Tibial nerve (tissue), 4 donors: ENCODE data around the gene MINDY2. TPM values are rescaled to one million over a fixed set of nuclear protein-coding genes. Genes with fewer than 3 reads are reported as not detected.
A peak's percentile ranks its signal among the peaks of the same experiment; 100 is the strongest.

Experiments used
- DNase-seq, 2 donors: peaks; one replicate each; pipeline ENCODE4 v3.0.0-alpha.2; 2019; ENCODE audit warnings: low spot score in 2 of 2
- H3K27ac ChIP-seq, 4 donors: fragments of 200-600 bp; sonication (generic) in 3 of 4; one replicate each; pipeline ENCODE4 v1.5.1; 2017 to 2019; ENCODE audit warnings: mild to moderate bottlenecking in 1 of 4
- H3K27me3 ChIP-seq, 2 donors: fragments of 200-600 bp; sonication (generic) in 1 of 2; one replicate each; pipeline versions ENCODE4 v1.5.1 to v1.6.0; 2017 to 2019
- H3K36me3 ChIP-seq, 3 donors: fragments of 200-600 bp; sonication (generic); one replicate each; pipeline ENCODE4 v1.5.1; 2018 to 2019
- H3K4me1 ChIP-seq, 4 donors: fragments of 200-600 bp; sonication (generic) in 3 of 4; one replicate each; pipeline ENCODE4 v1.5.1; 2017 to 2019
- H3K4me3 ChIP-seq, 4 donors: fragments of 200-600 bp; sonication (generic) in 3 of 4; one replicate each; pipeline ENCODE4 v1.5.1; 2017 to 2019; ENCODE audit warnings: mild to moderate bottlenecking in 1 of 4, moderate library complexity in 1 of 4
- H3K9me3 ChIP-seq, 4 donors: fragments of 200-600 bp; sonication (generic) in 3 of 4; one replicate each; pipeline ENCODE4 v1.5.1; 2017 to 2019
- EP300 ChIP-seq, 2 donors: sonication (generic); formaldehyde crosslinking; IDR thresholded peaks; one replicate each; pipeline ENCODE4 v1.6.1; 2017; ENCODE audit warnings: antibody characterized with exemption in 2 of 2, mild to moderate bottlenecking in 1 of 2
- POLR2A ChIP-seq, 2 donors: fragments of 450-650 bp; IDR thresholded peaks; one replicate each; pipeline ENCODE4 v1.6.1; 2017; ENCODE audit warnings: antibody characterized with exemption in 2 of 2, mild to moderate bottlenecking in 2 of 2, moderate library complexity in 2 of 2
- WGBS, 2 donors: methylation state at CpG; one replicate each; pipeline ENCODE4 v1.1.5; 2018; 5-methylcytosine and 5-hydroxymethylcytosine counted together
- total RNA-seq, 4 donors: library from RNA; depleted of rRNA; stranded (reverse); fragments of >200 nt; gene quantifications; one replicate each; pipeline ENCODE4 v1.1.0, GENCODE V29; 2016
- TF ChIP-seq, protein P1 (sequence below), 5 experiments: fragments of 200-600 bp in 3 of 5; fragments of 450-650 bp in 2 of 5; sonication (generic) in 3 of 5; IDR thresholded peaks; one replicate each; pipeline ENCODE4 v1.5.1; 2016 to 2019; ENCODE audit warnings: antibody characterized with exemption in 5 of 5, mild to moderate bottlenecking in 3 of 5, moderate library complexity in 2 of 5

Gene MINDY2
- total RNA-seq, 4 donors from 2014 or later = 26.1 to 47.4 (median 39.9) TPM

DNA sequence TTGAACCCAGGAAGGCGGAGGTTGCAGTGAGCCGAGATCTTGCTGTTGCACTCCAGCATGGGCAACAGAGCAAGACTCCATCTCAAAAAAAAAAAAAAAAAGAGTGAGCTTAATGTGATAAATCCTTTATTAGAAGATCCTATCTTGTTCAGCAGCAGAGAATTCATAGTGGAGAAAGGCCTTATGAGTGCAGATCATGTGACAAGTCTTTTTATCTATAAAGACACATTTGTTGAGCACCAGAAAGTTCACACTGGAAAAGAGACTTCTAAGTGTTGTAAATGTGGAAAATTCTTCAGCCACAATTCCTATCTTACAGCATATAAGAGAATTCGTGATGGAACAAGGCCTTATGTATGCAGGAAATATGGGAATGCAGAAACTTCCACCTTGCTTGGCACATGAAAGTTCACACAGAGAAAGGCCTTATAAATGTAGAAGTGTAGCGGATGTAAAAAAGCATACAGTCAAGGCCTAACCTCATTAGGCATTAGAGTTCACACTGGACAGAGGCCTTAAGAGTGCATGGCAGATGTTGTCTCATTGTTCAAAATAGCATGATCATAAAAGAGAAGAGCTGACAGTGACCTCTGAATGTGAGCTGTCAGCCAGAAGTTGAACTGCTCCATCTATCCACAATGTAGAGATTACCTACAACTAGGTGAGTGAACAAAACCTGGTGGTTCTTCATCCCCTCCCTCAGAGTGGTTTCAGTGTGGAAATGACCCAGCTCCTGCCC lies 38.3 kb upstream of the MINDY2 start:
- H3K27me3 ChIP-seq = no peaks in the 10 kb centered on the region
- peaks cover 0 to 7% (median 0%) of the 10 kb centered on the region in 3 donors for H3K36me3 ChIP-seq
- no peak overlapping the region for H3K4me3 ChIP-seq
- DNase-seq = no peak
- H3K4me1 ChIP-seq = peaks cover 0 to 59% (median 12%) of the 10 kb centered on the region in 4 donors
- H3K9me3 ChIP-seq = no peaks in the 10 kb centered on the region
- H3K27ac ChIP-seq = peak overlapping the region in 1 of 4 donors; percentile 72
- no peak for TF ChIP-seq POLR2A (IDR thresholded peaks at IDR 0.05)
- 88 to 91% methylated on average over 4 of the region's 4 CpGs for WGBS, 2 donors

DNA sequence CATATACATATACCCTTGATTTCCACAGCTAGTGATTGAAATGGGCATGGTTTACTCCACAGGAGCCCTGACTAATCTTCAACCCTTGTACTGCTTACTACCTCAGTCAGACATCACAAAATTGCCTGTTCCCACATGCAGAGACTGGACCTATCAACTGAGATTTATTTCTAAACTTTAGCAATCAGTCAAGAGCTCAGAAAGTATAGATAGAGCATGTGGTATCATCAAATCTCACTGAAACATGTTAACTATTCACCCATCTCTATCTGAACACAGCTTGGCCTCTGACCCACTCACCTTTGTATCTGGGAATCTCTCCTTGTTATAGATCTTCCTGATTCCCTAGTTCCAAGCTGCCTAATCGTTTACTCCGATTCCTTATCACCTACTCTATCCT lies 36.2 kb upstream of the MINDY2 start:
- no peak overlapping the region for H3K4me3 ChIP-seq
- TF ChIP-seq, protein P1, sequence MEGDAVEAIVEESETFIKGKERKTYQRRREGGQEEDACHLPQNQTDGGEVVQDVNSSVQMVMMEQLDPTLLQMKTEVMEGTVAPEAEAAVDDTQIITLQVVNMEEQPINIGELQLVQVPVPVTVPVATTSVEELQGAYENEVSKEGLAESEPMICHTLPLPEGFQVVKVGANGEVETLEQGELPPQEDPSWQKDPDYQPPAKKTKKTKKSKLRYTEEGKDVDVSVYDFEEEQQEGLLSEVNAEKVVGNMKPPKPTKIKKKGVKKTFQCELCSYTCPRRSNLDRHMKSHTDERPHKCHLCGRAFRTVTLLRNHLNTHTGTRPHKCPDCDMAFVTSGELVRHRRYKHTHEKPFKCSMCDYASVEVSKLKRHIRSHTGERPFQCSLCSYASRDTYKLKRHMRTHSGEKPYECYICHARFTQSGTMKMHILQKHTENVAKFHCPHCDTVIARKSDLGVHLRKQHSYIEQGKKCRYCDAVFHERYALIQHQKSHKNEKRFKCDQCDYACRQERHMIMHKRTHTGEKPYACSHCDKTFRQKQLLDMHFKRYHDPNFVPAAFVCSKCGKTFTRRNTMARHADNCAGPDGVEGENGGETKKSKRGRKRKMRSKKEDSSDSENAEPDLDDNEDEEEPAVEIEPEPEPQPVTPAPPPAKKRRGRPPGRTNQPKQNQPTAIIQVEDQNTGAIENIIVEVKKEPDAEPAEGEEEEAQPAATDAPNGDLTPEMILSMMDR (IDR thresholded peaks at IDR 0.05) = no peak
- TF ChIP-seq EP300 (IDR thresholded peaks at IDR 0.05) = no peak
- no peak for TF ChIP-seq POLR2A (IDR thresholded peaks at IDR 0.05)
- H3K9me3 ChIP-seq = no peaks in the 10 kb centered on the region
- no peaks in the 10 kb centered on the region for H3K27me3 ChIP-seq
- no peaks in the 10 kb centered on the region for H3K36me3 ChIP-seq
- 74 to 83% methylated on average over 2 of the region's 2 CpGs for WGBS, 2 donors
- peaks cover 0 to 75% (median 16%) of the 10 kb centered on the region in 4 donors for H3K4me1 ChIP-seq
- DNase-seq = no peak
- no peak overlapping the region for H3K27ac ChIP-seq

DNA sequence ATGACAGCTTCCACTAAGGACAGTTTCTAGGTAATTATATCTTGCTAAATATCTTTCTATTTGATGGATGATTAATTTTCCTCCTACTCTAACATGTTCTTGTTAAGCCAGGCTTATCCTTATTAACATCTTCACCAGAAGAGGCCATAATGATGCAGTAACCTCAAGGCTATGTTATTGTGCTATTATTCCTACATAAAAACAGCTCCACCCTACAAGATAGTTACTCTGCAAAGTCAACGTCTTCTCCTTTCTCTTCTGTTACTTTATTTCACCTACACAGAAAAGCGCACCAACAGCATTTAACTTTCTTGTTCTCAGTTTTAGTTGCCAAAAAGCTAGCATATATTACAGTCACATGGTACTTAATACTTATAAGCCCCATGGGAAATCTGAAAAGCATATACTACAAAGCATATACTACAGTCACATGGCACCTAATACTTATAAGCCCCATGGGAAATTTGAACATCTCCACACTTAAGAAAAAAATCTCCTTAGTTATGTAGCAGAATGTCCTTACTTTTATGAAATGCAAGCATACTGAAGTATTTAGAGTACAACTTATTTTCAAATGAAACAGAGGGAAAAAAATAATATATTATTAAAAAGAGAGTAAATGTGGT lies 35.0 kb upstream of the MINDY2 start:
- Histone ChIP-seq H3K27me3 (no peaks in the 10 kb centered on the region), H3K36me3 (no peaks in the 10 kb centered on the region), H3K9me3 (no peaks in the 10 kb centered on the region), H3K4me1 (peaks cover 0 to 83% (median 14%) of the 10 kb centered on the region in 4 donors), H3K4me3 (no peak overlapping the region), H3K27ac (no peak overlapping the region)
- TF ChIP-seq EP300 (IDR thresholded peaks at IDR 0.05) = no peak
- TF ChIP-seq, protein P1 (IDR thresholded peaks at IDR 0.05) = no peak
- TF ChIP-seq POLR2A (IDR thresholded peaks at IDR 0.05) = no peak
- DNase-seq = no peak
- WGBS, 2 donors = 65 to 73% methylated on average over 2 of the region's 2 CpGs

DNA sequence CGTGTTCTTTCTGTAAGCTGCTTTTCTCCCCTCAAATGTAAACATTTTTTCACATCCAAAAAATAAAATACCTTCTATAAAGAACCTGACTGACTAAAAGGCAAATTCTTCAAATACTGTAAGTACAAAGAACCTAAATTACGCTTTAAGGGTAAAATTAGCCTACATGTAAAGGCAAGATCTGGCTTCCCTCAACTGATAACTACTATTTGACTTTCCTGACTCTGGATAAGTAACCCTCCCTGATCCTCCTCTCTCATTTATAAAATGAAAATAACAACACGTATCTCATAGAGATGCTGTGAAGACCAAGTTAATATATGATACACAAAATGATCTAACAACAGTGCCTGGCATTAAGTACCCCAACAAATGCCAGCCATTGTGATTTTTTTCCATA lies 33.8 kb upstream of the MINDY2 start:
- TF ChIP-seq POLR2A (IDR thresholded peaks at IDR 0.05) (no peak), EP300 (IDR thresholded peaks at IDR 0.05) (no peak)
- TF ChIP-seq, protein P1 (IDR thresholded peaks at IDR 0.05) = no peak
- no peak overlapping the region for H3K4me3 ChIP-seq
- peaks cover 0 to 83% (median 14%) of the 10 kb centered on the region in 4 donors for H3K4me1 ChIP-seq
- no peaks in the 10 kb centered on the region for H3K9me3 ChIP-seq
- 90 to 93% methylated on average over 3 of the region's 3 CpGs for WGBS, 2 donors
- H3K27ac ChIP-seq = peak overlapping the region in 1 of 4 donors; percentile 46
- H3K27me3 ChIP-seq = no peaks in the 10 kb centered on the region
- no peaks in the 10 kb centered on the region for H3K36me3 ChIP-seq
- no peak for DNase-seq

DNA sequence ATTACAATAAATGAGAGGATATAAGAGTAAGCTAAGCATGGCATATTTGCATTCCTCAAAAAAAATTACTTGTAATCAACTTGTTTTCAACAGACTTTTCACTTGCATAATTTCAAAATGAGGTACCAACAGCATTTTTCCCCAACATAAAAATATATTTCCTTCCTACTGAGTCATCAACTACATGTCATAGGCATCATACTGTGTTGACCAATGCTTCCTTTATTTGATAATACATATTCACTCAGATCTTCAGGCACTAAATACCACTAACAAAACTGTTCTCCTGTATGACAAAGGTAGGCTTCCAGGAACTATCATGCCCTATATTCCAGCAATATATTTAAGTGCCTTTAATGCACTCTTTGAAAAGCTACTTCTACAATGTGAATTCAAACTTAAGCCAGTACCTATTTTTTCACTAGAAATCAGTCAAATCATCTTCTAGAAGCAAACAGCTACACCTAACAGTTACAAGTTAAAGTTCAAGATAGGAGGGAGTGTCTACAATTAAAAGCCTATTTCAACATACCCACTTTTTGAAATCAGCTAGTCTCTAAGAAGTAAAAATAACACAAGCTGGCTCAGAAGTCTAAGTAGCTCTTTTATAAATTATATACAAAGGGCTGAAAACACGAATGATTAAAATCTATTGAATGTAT lies 32.9 kb upstream of the MINDY2 start:
- no peak for DNase-seq
- peaks cover 0 to 87% (median 22%) of the 10 kb centered on the region in 4 donors for H3K4me1 ChIP-seq
- TF ChIP-seq, protein P1 (IDR thresholded peaks at IDR 0.05) = no peak
- TF ChIP-seq POLR2A (IDR thresholded peaks at IDR 0.05) (no peak), EP300 (IDR thresholded peaks at IDR 0.05) (no peak)

More for the DNA sequence above, 32.9 kb upstream of the MINDY2 start:
- H3K27ac ChIP-seq = peak overlapping the region in 2 of 4 donors; percentile 5 to 8
- H3K27me3 ChIP-seq = no peaks in the 10 kb centered on the region
- 69 to 70% methylated on average over 1 of the region's 1 CpG for WGBS, 2 donors
- no peaks in the 10 kb centered on the region for H3K9me3 ChIP-seq
- H3K36me3 ChIP-seq = no peaks in the 10 kb centered on the region
- H3K4me3 ChIP-seq = no peak overlapping the region
